Gastrocnemius medialis (tissue), 4 donors: ENCODE measurements around the gene PILRB. TPM values are rescaled to one million over a fixed set of nuclear protein-coding genes. Genes with fewer than 3 reads are reported as not detected.

ENCODE experiments used
- ATAC-seq, 2 donors: fragments of 150-250 bp; one replicate each; pipeline ENCODE4 v1.9.1; 2016
- DNase-seq, 2 donors: peaks; one replicate each; pipeline ENCODE4 v3.0.0-alpha.2; 2019
- H3K27ac ChIP-seq, 4 donors: fragments of 200-600 bp; sonication (generic); 1 replicate in 1 of 4; 2 replicates in 3 of 4; pipeline ENCODE4 v1.5.1; 2016 to 2018; ENCODE audit warnings: mild to moderate bottlenecking in 2 of 4, moderate library complexity in 1 of 4
- H3K27me3 ChIP-seq, 3 donors: fragments of 200-600 bp; sonication (generic) in 2 of 3; 1 replicate in 1 of 3; 2 replicates in 2 of 3; pipeline versions ENCODE4 v1.5.1 to v1.6.0; 2016 to 2019; ENCODE audit warnings: mild to moderate bottlenecking in 1 of 3, moderate library complexity in 1 of 3
- H3K36me3 ChIP-seq, 2 donors: fragments of 200-600 bp; sonication (generic) in 1 of 2; one replicate each; pipeline ENCODE4 v1.5.1; 2017 to 2018
- H3K4me1 ChIP-seq, 2 donors: fragments of 200-600 bp; sonication (generic) in 1 of 2; one replicate each; pipeline ENCODE4 v1.5.1; 2016 to 2017; ENCODE audit warnings: mild to moderate bottlenecking in 2 of 2
- H3K4me3 ChIP-seq, 4 donors: fragments of 200-600 bp; sonication (generic) in 3 of 4; 1 replicate in 1 of 4; 2 replicates in 3 of 4; pipeline ENCODE4 v1.5.1; 2016 to 2019; ENCODE audit warnings: mild to moderate bottlenecking in 2 of 4
- H3K9me3 ChIP-seq, 3 donors: fragments of 200-600 bp; sonication (generic) in 2 of 3; 1 replicate in 1 of 3; 2 replicates in 2 of 3; pipeline ENCODE4 v1.5.1; 2016 to 2019
- POLR2A ChIP-seq, 2 donors: fragments of 450-650 bp; IDR thresholded peaks; one replicate each; pipeline ENCODE4 v1.6.1; 2017; ENCODE audit warnings: antibody characterized with exemption in 2 of 2, mild to moderate bottlenecking in 2 of 2, moderate library complexity in 2 of 2
- in situ Hi-C, 4 donors: fragments of 200-750 bp; cut with MboI; loops; one replicate each; pipeline versions ENCODE4 v1.15.0 to v1.8.0; 2017; ENCODE audit warnings: low sequenced_read_pairs in 4 of 4
- intact Hi-C: fragments of 100-400 bp; cut with DNase I; formaldehyde crosslinking; loops from one replicate; pipeline ENCODE4 v1.15.1; 2023; ENCODE audit warnings: low total_unique reads
- total RNA-seq, 4 donors: library from RNA; depleted of rRNA; stranded (reverse); fragments of >200 nt; gene quantifications; one replicate each; pipeline versions ENCODE4 v1.1.0 to v1.2.3, GENCODE V29; 2016
- TF ChIP-seq, protein P1 (sequence below), 5 experiments: fragments of 450-650 bp in 3 of 5; fragments of 200-600 bp in 2 of 5; sonication (generic) in 2 of 5; IDR thresholded peaks in 4 of 5; conservative IDR thresholded peaks in 1 of 5; 1 replicate in 4 of 5; 2 replicates in 1 of 5; pipeline ENCODE4 v1.5.1; 2016 to 2019; ENCODE audit warnings: antibody characterized with exemption in 5 of 5, mild to moderate bottlenecking in 3 of 5, moderate library complexity in 3 of 5

PILRB gene
- total RNA-seq, 4 donors from 2014 or later = 11.8 to 32.4 (median 20.8) TPM

DNA sequence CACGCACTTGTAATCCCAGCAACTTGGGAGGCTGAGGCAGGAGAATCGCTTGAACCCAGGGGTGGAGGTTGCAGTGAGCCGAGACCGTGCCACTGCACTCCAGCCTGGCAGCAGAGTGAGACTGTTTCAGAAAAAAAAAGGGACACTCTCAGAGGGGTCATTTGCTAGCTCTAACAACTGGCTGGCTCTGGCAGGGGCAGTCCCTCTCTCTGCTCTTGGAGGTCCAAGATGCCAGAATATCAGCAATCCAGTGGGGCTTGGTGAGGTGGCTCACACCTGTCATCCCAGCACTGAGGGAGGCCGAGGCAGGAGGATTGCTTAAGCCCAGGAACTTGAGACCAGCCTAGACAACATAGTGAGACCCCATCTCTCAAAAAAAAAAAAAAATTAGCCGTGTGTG, 12.8 kb downstream of the PILRB start:
- DNase-seq (no peak), ATAC-seq (no peak)
- intact Hi-C loops (no loop called here), in situ Hi-C loops (no loop called here)
- H3K4me1 ChIP-seq = no peaks in the 10 kb centered on the region
- no peaks in the 10 kb centered on the region for H3K27me3 ChIP-seq
- peak overlapping the region in 2 of 4 donors; percentile 31 to 52 for H3K27ac ChIP-seq
- H3K9me3 ChIP-seq = no peaks in the 10 kb centered on the region
- H3K4me3 ChIP-seq = no peak overlapping the region
- peaks cover 0 to 6% of the 10 kb centered on the region in 2 donors for H3K36me3 ChIP-seq
- TF ChIP-seq POLR2A (IDR thresholded peaks at IDR 0.05) = no peak
- TF ChIP-seq, protein P1, sequence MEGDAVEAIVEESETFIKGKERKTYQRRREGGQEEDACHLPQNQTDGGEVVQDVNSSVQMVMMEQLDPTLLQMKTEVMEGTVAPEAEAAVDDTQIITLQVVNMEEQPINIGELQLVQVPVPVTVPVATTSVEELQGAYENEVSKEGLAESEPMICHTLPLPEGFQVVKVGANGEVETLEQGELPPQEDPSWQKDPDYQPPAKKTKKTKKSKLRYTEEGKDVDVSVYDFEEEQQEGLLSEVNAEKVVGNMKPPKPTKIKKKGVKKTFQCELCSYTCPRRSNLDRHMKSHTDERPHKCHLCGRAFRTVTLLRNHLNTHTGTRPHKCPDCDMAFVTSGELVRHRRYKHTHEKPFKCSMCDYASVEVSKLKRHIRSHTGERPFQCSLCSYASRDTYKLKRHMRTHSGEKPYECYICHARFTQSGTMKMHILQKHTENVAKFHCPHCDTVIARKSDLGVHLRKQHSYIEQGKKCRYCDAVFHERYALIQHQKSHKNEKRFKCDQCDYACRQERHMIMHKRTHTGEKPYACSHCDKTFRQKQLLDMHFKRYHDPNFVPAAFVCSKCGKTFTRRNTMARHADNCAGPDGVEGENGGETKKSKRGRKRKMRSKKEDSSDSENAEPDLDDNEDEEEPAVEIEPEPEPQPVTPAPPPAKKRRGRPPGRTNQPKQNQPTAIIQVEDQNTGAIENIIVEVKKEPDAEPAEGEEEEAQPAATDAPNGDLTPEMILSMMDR (IDR thresholded peaks at IDR 0.05 in 4 of 5, conservative IDR thresholded peaks at IDR 0.05 in 1 of 5) = no peak

DNA sequence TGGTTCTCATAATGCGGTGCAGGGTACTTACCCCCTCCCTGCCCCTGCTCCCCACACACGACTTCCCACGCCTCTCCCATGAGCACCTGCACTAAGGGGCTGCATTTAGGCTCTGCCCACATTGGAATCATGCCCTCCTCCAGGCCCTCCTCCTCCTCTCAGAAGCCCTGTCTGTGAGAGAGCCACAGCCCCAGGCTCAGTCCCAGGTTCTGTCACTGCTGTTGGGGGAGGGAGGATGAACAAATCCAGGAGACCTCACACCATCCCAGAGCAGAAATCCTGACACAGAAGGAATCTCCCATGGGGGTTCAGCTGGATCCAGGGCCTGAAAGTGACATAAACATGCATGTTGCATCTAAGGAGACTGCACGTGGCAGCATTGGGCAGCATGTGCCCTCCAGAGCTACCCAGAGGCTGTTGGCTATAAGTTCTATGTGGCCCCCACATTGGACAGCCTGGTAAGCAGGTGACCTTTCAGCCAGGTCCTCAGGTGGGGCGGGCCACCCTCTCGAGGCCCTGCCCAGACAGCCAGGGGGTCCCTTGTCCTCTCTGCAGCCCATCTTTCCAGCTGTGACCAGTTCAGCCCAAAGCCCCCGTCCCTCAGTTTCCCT, 13.7 kb downstream of the PILRB start:
- Histone ChIP-seq H3K27ac (peak overlapping the region in 1 of 4 donors; percentile 52), H3K4me3 (no peak overlapping the region), H3K9me3 (no peaks in the 10 kb centered on the region), H3K4me1 (no peaks in the 10 kb centered on the region), H3K27me3 (no peaks in the 10 kb centered on the region), H3K36me3 (peaks cover 0 to 6% of the 10 kb centered on the region in 2 donors)
- no peak for DNase-seq
- TF ChIP-seq, protein P1 (IDR thresholded peaks at IDR 0.05 in 4 of 5, conservative IDR thresholded peaks at IDR 0.05 in 1 of 5) = no peak
- no peak for TF ChIP-seq POLR2A (IDR thresholded peaks at IDR 0.05)
- in situ Hi-C loops = no loop called here
- intact Hi-C loops = no loop called here
- peak in 1 of 2 donors; percentile 17 for ATAC-seq

DNA sequence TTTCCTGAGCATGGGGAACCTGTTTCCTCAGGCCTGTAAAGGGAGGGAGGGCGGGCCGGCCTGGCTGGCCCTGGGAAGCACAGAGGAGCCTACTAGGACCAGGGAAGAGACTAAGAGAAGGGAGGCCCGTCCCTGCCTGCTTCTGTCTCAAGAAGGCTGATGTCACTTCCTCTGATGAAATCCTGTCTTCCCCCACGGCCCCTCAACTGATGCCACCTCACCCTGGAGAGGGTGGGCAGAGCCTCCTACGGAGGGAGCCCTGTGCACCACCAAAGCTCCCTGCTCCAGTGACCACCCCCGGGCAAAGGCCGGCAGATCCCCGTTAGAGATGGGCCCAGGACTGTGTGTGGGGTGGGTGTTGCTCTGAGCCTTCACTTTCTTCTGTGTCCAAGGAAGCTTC, 14.3 kb downstream of the PILRB start:
- no peak for TF ChIP-seq POLR2A (IDR thresholded peaks at IDR 0.05)
- TF ChIP-seq, protein P1 (IDR thresholded peaks at IDR 0.05 in 4 of 5, conservative IDR thresholded peaks at IDR 0.05 in 1 of 5) = no peak
- H3K36me3 ChIP-seq = peaks cover 0 to 5% of the 10 kb centered on the region in 2 donors
- peak in 1 of 2 donors; percentile 37 for ATAC-seq
- H3K9me3 ChIP-seq = no peaks in the 10 kb centered on the region
- no peaks in the 10 kb centered on the region for H3K4me1 ChIP-seq
- peak overlapping the region in 2 of 4 donors; percentile 14 to 52 for H3K27ac ChIP-seq
- DNase-seq = no peak
- intact Hi-C loops (no loop called here), in situ Hi-C loops (no loop called here)
- H3K4me3 ChIP-seq = no peak overlapping the region
- no peaks in the 10 kb centered on the region for H3K27me3 ChIP-seq

DNA sequence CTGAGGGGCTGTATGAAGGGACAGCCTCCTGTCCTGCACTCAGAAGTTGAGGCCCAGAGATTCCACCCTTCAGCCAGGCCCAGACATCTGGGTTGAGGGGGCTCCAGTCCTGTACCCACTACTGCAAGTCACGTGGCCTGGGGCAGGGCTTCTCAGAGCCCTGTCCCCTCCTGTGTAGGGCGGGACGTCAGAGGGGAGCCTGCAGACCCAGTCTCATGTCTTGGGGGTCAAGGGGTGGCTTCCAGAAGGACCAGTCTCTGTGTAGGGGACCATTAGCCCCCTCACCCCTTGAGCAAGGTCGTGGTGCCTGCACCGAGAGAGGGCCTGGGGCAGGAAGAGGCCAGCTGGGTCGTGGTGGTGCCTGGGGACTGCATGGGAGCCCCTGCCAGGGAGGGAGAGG, 14.8 kb downstream of the PILRB start:
- TF ChIP-seq POLR2A (IDR thresholded peaks at IDR 0.05) = no peak
- TF ChIP-seq, protein P1 (IDR thresholded peaks at IDR 0.05 in 4 of 5, conservative IDR thresholded peaks at IDR 0.05 in 1 of 5) = no peak
- no peaks in the 10 kb centered on the region for H3K9me3 ChIP-seq
- peaks cover 0 to under 1% of the 10 kb centered on the region in 2 donors for H3K36me3 ChIP-seq
- H3K4me3 ChIP-seq = no peak overlapping the region
- ATAC-seq (no peak), DNase-seq (no peak)
- no peaks in the 10 kb centered on the region for H3K27me3 ChIP-seq
- peak overlapping the region in 3 of 4 donors; percentile 14 to 52 (median 18) for H3K27ac ChIP-seq
- in situ Hi-C loops (no loop called here), intact Hi-C loops (no loop called here)
- no peaks in the 10 kb centered on the region for H3K4me1 ChIP-seq
